Prostate gland (tissue), 2 donors: ENCODE data around the gene FURIN. TPM values are rescaled to one million over a fixed set of nuclear protein-coding genes. Genes with fewer than 3 reads are reported as not detected.
A peak's percentile ranks its signal among the peaks of the same experiment; 100 is the strongest.

Experiments used
- DNase-seq: peaks from one replicate; pipeline ENCODE4 v3.0.0-alpha.2; 2019; ENCODE audit warnings: low spot score
- H3K27ac ChIP-seq, 2 donors: fragments of 200-600 bp; sonication (generic); 2 replicates each; pipeline ENCODE4 v1.5.1; 2017 to 2019
- H3K27me3 ChIP-seq: fragments of 200-600 bp; sonication (generic); replicated peaks from 2 replicates; pipeline ENCODE4 v1.5.1; 2019; ENCODE audit not compliant: insufficient read depth
- H3K36me3 ChIP-seq, 2 donors: fragments of 200-600 bp; sonication (generic); 1 replicate in 1 of 2; 2 replicates in 1 of 2; pipeline versions ENCODE4 v1.5.1 to v1.8.1; 2017 to 2019
- H3K4me1 ChIP-seq: fragments of 200-600 bp; sonication (generic); replicated peaks from 2 replicates; pipeline ENCODE4 v1.5.1; 2019
- H3K4me3 ChIP-seq, 2 donors: fragments of 200-600 bp; sonication (generic); 2 replicates each; pipeline ENCODE4 v1.5.1; 2017 to 2019
- H3K9me3 ChIP-seq: fragments of 200-600 bp; sonication (generic); 2 replicates; pipeline ENCODE4 v1.5.1; 2017
- POLR2A ChIP-seq: fragments of 450-650 bp; IDR thresholded peaks from one replicate; pipeline ENCODE4 v1.6.1; 2016; ENCODE audit warnings: antibody characterized with exemption, mild to moderate bottlenecking
- POLR2AphosphoS5 ChIP-seq: sonication (generic); formaldehyde crosslinking; IDR thresholded peaks from one replicate; pipeline ENCODE4 v1.6.1; 2017; ENCODE audit warnings: antibody characterized with exemption
- WGBS: methylation state at CpG from one replicate; pipeline ENCODE4 v1.1.5; 2018; 5-methylcytosine and 5-hydroxymethylcytosine counted together
- intact Hi-C: fragments of 100-400 bp; cut with DNase I; formaldehyde crosslinking; loops from one replicate; pipeline ENCODE4 v1.14.2; 2022
- total RNA-seq, 2 donors: library from RNA; depleted of rRNA; stranded (reverse); fragments of >200 nt; gene quantifications; one replicate each; pipeline ENCODE4 v1.1.0, GENCODE V29; 2016
- TF ChIP-seq, protein P1 (sequence below), 4 experiments: fragments of 200-600 bp in 2 of 4; fragments of 450-650 bp in 2 of 4; sonication (generic) in 2 of 4; IDR thresholded peaks; 1 replicate in 3 of 4; 2 replicates in 1 of 4; pipeline ENCODE4 v1.5.1; 2016 to 2019; ENCODE audit warnings: antibody characterized with exemption in 4 of 4, mild to moderate bottlenecking in 2 of 4, moderate library complexity in 2 of 4

Gene FURIN
- total RNA-seq, 2 donors from 2014 or later = 92.8 to 154 TPM

DNA sequence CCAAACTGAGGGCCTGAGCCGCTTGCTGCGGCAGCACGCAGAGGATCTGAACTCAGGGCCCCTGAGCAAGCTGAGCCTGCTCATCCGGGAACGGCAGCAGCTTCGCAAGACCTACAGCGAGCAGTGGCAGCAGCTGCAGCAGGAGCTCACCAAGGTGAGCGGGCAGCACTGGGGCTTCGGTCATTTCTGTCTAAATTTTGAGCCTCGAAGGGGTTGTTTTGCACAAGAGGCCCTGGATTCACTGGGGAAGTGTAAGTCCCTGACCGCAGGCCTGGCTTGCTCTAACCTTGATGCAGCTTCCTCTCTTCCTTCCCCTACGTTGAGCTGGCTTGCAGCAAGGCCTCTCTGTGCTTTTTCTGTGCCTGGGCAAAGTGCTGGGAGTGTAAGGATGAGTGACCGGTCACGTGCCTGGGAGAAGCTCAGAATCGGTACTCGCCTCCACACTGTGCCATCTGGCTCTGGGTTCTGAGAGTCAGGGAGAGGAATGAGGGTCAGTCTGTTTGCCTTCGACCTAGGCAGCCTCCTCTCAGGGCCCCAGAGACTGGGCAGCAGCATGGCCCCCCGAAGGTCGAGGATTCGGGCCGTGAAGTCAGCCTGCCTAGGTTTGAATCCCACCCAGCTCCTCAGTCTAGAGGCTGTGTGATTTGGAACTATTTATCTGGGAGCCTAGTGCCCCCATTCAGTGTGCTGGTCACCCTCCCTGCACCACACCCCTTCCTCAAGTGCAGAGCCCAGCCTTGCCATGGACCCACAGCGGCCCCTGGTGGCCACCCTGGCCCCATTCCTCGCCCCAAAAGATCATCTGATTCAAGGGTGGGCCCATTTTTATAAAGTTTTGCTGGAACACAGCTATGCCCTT lies 17.3 kb downstream of the FURIN start:
- H3K4me1 ChIP-seq = peaks cover 6% of the 10 kb centered on the region
- TF ChIP-seq, protein P1, sequence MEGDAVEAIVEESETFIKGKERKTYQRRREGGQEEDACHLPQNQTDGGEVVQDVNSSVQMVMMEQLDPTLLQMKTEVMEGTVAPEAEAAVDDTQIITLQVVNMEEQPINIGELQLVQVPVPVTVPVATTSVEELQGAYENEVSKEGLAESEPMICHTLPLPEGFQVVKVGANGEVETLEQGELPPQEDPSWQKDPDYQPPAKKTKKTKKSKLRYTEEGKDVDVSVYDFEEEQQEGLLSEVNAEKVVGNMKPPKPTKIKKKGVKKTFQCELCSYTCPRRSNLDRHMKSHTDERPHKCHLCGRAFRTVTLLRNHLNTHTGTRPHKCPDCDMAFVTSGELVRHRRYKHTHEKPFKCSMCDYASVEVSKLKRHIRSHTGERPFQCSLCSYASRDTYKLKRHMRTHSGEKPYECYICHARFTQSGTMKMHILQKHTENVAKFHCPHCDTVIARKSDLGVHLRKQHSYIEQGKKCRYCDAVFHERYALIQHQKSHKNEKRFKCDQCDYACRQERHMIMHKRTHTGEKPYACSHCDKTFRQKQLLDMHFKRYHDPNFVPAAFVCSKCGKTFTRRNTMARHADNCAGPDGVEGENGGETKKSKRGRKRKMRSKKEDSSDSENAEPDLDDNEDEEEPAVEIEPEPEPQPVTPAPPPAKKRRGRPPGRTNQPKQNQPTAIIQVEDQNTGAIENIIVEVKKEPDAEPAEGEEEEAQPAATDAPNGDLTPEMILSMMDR (IDR thresholded peaks at IDR 0.05) = peak; percentile 93 to 97 (median 96)
- no peak for TF ChIP-seq POLR2A
- peak; percentile 31 for TF ChIP-seq POLR2AphosphoS5
- peak overlapping the region in 1 of 2 donors; percentile 41 for H3K4me3 ChIP-seq
- no peaks in the 10 kb centered on the region for H3K9me3 ChIP-seq
- 62% methylated on average over 23 of the region's 23 CpGs for WGBS
- H3K36me3 ChIP-seq = peaks cover 4 to 13% of the 10 kb centered on the region in 2 donors
- DNase-seq = peak; percentile 59
- intact Hi-C loops = loop anchor here (2.0 to 10.0 kb wide), 2 partner anchors 235 to 571 kb away; no protein-coding TSS in a partner anchor
- peak overlapping the region; percentile 78 to 86 for H3K27ac ChIP-seq
- H3K27me3 ChIP-seq = no peaks in the 10 kb centered on the region

GRCh38 chr15:90886291-90886614 lies 17.9 kb downstream of the FURIN start:
- no peak overlapping the region for H3K4me3 ChIP-seq
- 32% methylated on average over 5 of the region's 5 CpGs for WGBS
- H3K36me3 ChIP-seq = peaks cover 2 to 14% of the 10 kb centered on the region in 2 donors
- intact Hi-C loops = loop anchor here (10.0 kb wide), 1 partner anchor 571 kb away; no protein-coding TSS in a partner anchor
- H3K27me3 ChIP-seq = no peaks in the 10 kb centered on the region
- TF ChIP-seq POLR2AphosphoS5 (no peak), POLR2A (no peak)
- TF ChIP-seq, protein P1 (IDR thresholded peaks at IDR 0.05) = no peak
- peaks cover 6% of the 10 kb centered on the region for H3K4me1 ChIP-seq
- no peak overlapping the region for H3K27ac ChIP-seq
- H3K9me3 ChIP-seq = no peaks in the 10 kb centered on the region
- no peak for DNase-seq

GRCh38 chr15:90887037-90887481 lies 18.7 kb downstream of the FURIN start:
- 87% methylated on average over 6 of the region's 13 CpGs for WGBS
- TF ChIP-seq, protein P1 (IDR thresholded peaks at IDR 0.05) = no peak
- no peak for TF ChIP-seq POLR2A
- no peak for TF ChIP-seq POLR2AphosphoS5
- Histone ChIP-seq H3K4me3 (no peak overlapping the region), H3K4me1 (peaks cover 6% of the 10 kb centered on the region), H3K36me3 (peaks cover 7 to 11% of the 10 kb centered on the region in 2 donors), H3K9me3 (no peaks in the 10 kb centered on the region), H3K27ac (no peak overlapping the region), H3K27me3 (no peaks in the 10 kb centered on the region)
- no peak for DNase-seq
- intact Hi-C loops = loop anchor here (10.0 kb wide), 1 partner anchor 572 kb away; no protein-coding TSS in a partner anchor

- Histone ChIP-seq H3K36me3 (peaks cover 7 to 26% of the 10 kb centered on the region in 2 donors), H3K27me3 (no peaks in the 10 kb centered on the region), H3K27ac (no peak overlapping the region), H3K4me3 (no peak overlapping the region), H3K9me3 (no peaks in the 10 kb centered on the region), H3K4me1 (peaks cover 6% of the 10 kb centered on the region)
- TF ChIP-seq, protein P1 (IDR thresholded peaks at IDR 0.05) = no peak
- TF ChIP-seq POLR2AphosphoS5 = no peak
- no peak for TF ChIP-seq POLR2A
- intact Hi-C loops = loop anchor here (10.0 kb wide), 1 partner anchor 575 kb away; no protein-coding TSS in a partner anchor
- DNase-seq = no peak
- 80% methylated on average over 18 of the region's 18 CpGs for WGBS
Observed at GRCh38 chr15:90889313-90889730, 20.9 kb downstream of the FURIN start.
